ENCODE measurements around the gene ETS2. TPM values are rescaled to one million over a fixed set of nuclear protein-coding genes. Genes with fewer than 3 reads are reported as not detected.

Gene ETS2
- total and polyA plus RNA-seq, 2 of the 4 experiments (the other 2 are of a cell fraction) = 21.3 to 21.7 TPM

GRCh38 chr21:38802050-38803026, 3.4 kb upstream of the ETS2 start:
- H2AFZ ChIP-seq (replicated peaks; ENCODE audit: low read length, poor library complexity) = no peak overlapping the region
- intact Hi-C loops (cut with micrococcal nuclease) = loop anchor here (10.0 kb wide), 1 partner anchor 182 kb away; no protein-coding TSS in a partner anchor
- H3K4me2 ChIP-seq (ENCODE audit: low read depth, low read length) = no peak overlapping the region
- H2BK15ac ChIP-seq (ENCODE audit: low read depth, low read length) = 0 out of 3 replicates have a peak overlapping the region, but pooled peaks have one; percentile 4
- in situ Hi-C loops (cut with MboI; ENCODE audit: low sequenced_read_pairs) = loop anchor here (10.0 kb wide), 1 partner anchor 48 kb away; no protein-coding TSS in a partner anchor
- no peak overlapping the region for H4K5ac ChIP-seq (ENCODE audit: low read depth, low read length)
- H2BK5ac ChIP-seq (ENCODE audit: low read depth, low read length, poor library complexity, severe bottlenecking) = no peak overlapping the region
- H3K27me3 ChIP-seq (ENCODE audit: control insufficient read depth, insufficient read depth, low read length) = no peaks in the 10 kb centered on the region
- peaks cover 16% of the 10 kb centered on the region for H3K4me1 ChIP-seq (ENCODE audit: control insufficient read depth, insufficient read depth, low read length)
- no peak overlapping the region; the same call in 1 of the 2 replicates for H2BK20ac ChIP-seq (ENCODE audit: low read depth, low read length)
- 0 out of 2 replicates have a peak overlapping the region, but pooled peaks have one; percentile 4 for H3K14ac ChIP-seq (replicated peaks; ENCODE audit: low read depth, low read length)
- no peaks in the 10 kb centered on the region for H3K36me3 ChIP-seq (ENCODE audit: control insufficient read depth, insufficient read depth, low read length)
- no peak overlapping the region for H3K23ac ChIP-seq (ENCODE audit: low read depth, low read length)
- H4K8ac ChIP-seq (ENCODE audit: low read depth in 2 of 2, low read length in 2 of 2) = no peak overlapping the region; a peak in 1 of 4 replicates
- 70% methylated on average over 2 of the region's 16 CpGs; no CpG with 5 or more reads in 1 of the 2 experiments for WGBS, 2 experiments (ENCODE audit: extremely low coverage in 2 of 2, insufficient read length in 1 of 2)
- no peak overlapping the region for H2AK9ac ChIP-seq (replicated peaks; ENCODE audit: low read depth, low read length, poor library complexity)
- H3K56ac ChIP-seq (ENCODE audit: extremely low read depth, insufficient read depth, low read length) = no peak overlapping the region
- H2BK120ac ChIP-seq (ENCODE audit: low read depth, low read length) = no peak overlapping the region
- peaks cover 0 to 9% of the 10 kb centered on the region in 2 experiments; a peak in 1 of 4 replicates for H3K79me1 ChIP-seq (ENCODE audit: low read depth in 1 of 2, low read length in 2 of 2)
- ChIA-PET CTCF (interaction anchor here (0.8 to 1.2 kb wide), 2 partner anchors 15 to 68 kb away, joined by 3 to 4 read pairs; no protein-coding TSS in a partner anchor), POLR2A (ENCODE audit: unreplicated experiment) (no interaction called here)
- peaks cover 11% of the 10 kb centered on the region for H4K20me1 ChIP-seq (ENCODE audit: insufficient read depth, low read length)
- TF ChIP-seq POLR2A (IDR thresholded peaks at IDR 0.05; ENCODE audit: low read depth, low read length) (0 out of 2 replicates have a peak, but pooled peaks have one; percentile 26), RAD21 (IDR thresholded peaks at IDR 0.05; ENCODE audit: low read length) (no peak), SMC3 (IDR thresholded peaks at IDR 0.05; ENCODE audit: low read depth, low read length) (no peak), MAFK (IDR thresholded peaks at IDR 0.05; ENCODE audit: low read depth, low read length) (0 out of 2 replicates have a peak, but pooled peaks have one; percentile 36), CHD1 (IDR thresholded peaks at IDR 0.05; ENCODE audit: low read depth, low read length) (no peak), MXI1 (IDR thresholded peaks at IDR 0.05; ENCODE audit: borderline replicate concordance, low read depth, low read length) (no peak), CTCF (conservative IDR thresholded peaks at IDR 0.05; ENCODE audit: low read depth, low read length) (no peak), CEBPB (IDR thresholded peaks at IDR 0.05; ENCODE audit: low read depth, low read length) (no peak)
- TF ChIP-seq, protein P1, sequence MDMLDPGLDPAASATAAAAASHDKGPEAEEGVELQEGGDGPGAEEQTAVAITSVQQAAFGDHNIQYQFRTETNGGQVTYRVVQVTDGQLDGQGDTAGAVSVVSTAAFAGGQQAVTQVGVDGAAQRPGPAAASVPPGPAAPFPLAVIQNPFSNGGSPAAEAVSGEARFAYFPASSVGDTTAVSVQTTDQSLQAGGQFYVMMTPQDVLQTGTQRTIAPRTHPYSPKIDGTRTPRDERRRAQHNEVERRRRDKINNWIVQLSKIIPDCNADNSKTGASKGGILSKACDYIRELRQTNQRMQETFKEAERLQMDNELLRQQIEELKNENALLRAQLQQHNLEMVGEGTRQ (IDR thresholded peaks at IDR 0.05; ENCODE audit: low read depth, low read length) = no peak
- dilution Hi-C loops (cut with HindIII; ENCODE audit: low sequenced_read_pairs, unreplicated experiment) = no loop called here
- H3K18ac ChIP-seq (ENCODE audit: low read depth, low read length) = no peak overlapping the region
- H3K4me3 ChIP-seq (ENCODE audit: insufficient read depth, low read depth, low read length) = no peak overlapping the region
- no peak overlapping the region; the same call in 1 of the 2 replicates for H4K91ac ChIP-seq (ENCODE audit: insufficient read depth, low read depth, low read length)
- no peak overlapping the region for H3K9ac ChIP-seq (ENCODE audit: low read depth, low read length)
- H3K9me1 ChIP-seq (ENCODE audit: insufficient read depth, low read length) = peaks cover 8% of the 10 kb centered on the region
- no peaks in the 10 kb centered on the region for H3K9me3 ChIP-seq (ENCODE audit: control insufficient read depth, insufficient read depth, low read length)
- H2AK5ac ChIP-seq (ENCODE audit: low read depth, low read length) = no peak overlapping the region
- ATAC-seq (ENCODE audit: low read depth) (no peak), DNase-seq (peak; percentile 57)
- peak overlapping the region; percentile 12; the same call in 1 of the 2 replicates for H3K4ac ChIP-seq (ENCODE audit: low read depth, low read length)
- H3K27ac ChIP-seq (ENCODE audit: insufficient read depth, low read length) = no peak overlapping the region
- BruUV-seq (replicated peaks) = no TSS peak

Measured in IMR-90 (cell line).